HCT116 (cell line): ENCODE measurements around the gene FRMD4B.

Experiments
- POLR2A ChIP-seq: IDR thresholded peaks from 2 replicates; pipeline ENCODE4 v1.7.0; 2011; ENCODE audit warnings: borderline replicate concordance; ENCODE audit not compliant: insufficient read depth, insufficient read length; ENCODE audit errors: extremely low read depth
- POLR2AphosphoS5 ChIP-seq: IDR thresholded peaks from 2 replicates; pipeline ENCODE4 v1.6.1; 2011; ENCODE audit warnings: mild to moderate bottlenecking, low read depth, low read length, moderate library complexity
- RAD21 ChIP-seq: IDR thresholded peaks from 2 replicates; pipeline ENCODE4 v1.6.1; 2012; ENCODE audit warnings: low read depth, mild to moderate bottlenecking
- SIN3A ChIP-seq: IDR thresholded peaks from 2 replicates; pipeline ENCODE4 v1.6.1; 2012; ENCODE audit warnings: low read depth
- TCF7L2 ChIP-seq: IDR thresholded peaks from 2 replicates; pipeline ENCODE4 v1.7.0; 2011; ENCODE audit warnings: borderline replicate concordance, inconsistent platforms; ENCODE audit not compliant: insufficient read depth, insufficient read length; ENCODE audit errors: extremely low read depth
- TF ChIP-seq, protein P1 (sequence below), 3 experiments: fragments of 200-600 bp in 1 of 3; sonication (generic) in 1 of 3; IDR thresholded peaks in 2 of 3; conservative IDR thresholded peaks in 1 of 3; 2 replicates each; pipeline ENCODE4 v1.5.1; 2012 to 2017; ENCODE audit warnings: low read depth in 2 of 3, low read length in 2 of 3, antibody characterized with exemption in 1 of 3, borderline replicate concordance in 1 of 3, control low read depth in 1 of 3, mild to moderate bottlenecking in 1 of 3, mixed read lengths in 1 of 3, mixed run types in 1 of 3, moderate library complexity in 1 of 3; ENCODE audit not compliant: insufficient read depth in 1 of 3
- TF ChIP-seq, protein P2 (sequence below): IDR thresholded peaks from 2 replicates; pipeline ENCODE4 v1.6.1; 2011; ENCODE audit warnings: mild to moderate bottlenecking, low read length, moderate library complexity; ENCODE audit not compliant: insufficient replicate concordance; ENCODE audit errors: extremely low read depth

DNA sequence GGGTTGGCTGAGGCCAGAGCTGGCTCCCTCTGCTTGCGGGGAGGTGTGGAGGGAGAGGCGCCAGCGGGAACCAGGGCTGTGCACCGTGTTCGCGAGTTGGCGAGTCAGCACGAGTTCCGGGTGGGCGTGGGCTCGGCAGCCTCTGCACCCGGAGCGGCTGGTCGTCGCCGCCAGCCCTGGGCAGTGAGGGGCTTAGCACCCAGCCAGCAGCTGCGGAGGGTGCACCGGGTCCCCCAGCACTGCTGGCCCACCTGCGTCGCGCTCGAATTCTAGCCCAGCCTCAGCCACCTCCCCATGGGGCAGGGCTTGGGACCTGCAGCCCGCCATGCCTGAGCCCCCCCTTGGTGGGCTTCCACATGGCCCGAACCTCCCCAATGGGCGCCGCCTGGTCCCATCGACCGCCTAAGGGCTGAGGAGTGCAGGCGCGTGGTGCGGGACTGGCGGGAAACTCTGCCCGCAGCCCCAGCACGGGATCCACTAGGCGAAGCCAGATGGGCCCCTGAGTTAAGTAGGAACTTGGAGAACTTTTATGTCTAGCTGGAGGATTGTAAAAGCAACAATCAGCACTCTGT lies 125.6 kb downstream of the FRMD4B start:
- TF ChIP-seq RAD21 (no peak), TCF7L2 (no peak), POLR2AphosphoS5 (no peak), SIN3A (no peak), POLR2A (no peak)
- TF ChIP-seq, protein P1, sequence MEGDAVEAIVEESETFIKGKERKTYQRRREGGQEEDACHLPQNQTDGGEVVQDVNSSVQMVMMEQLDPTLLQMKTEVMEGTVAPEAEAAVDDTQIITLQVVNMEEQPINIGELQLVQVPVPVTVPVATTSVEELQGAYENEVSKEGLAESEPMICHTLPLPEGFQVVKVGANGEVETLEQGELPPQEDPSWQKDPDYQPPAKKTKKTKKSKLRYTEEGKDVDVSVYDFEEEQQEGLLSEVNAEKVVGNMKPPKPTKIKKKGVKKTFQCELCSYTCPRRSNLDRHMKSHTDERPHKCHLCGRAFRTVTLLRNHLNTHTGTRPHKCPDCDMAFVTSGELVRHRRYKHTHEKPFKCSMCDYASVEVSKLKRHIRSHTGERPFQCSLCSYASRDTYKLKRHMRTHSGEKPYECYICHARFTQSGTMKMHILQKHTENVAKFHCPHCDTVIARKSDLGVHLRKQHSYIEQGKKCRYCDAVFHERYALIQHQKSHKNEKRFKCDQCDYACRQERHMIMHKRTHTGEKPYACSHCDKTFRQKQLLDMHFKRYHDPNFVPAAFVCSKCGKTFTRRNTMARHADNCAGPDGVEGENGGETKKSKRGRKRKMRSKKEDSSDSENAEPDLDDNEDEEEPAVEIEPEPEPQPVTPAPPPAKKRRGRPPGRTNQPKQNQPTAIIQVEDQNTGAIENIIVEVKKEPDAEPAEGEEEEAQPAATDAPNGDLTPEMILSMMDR (IDR thresholded peaks at IDR 0.05 in 2 of 3, conservative IDR thresholded peaks at IDR 0.05 in 1 of 3; ENCODE audit: borderline replicate concordance in 1 of 3, insufficient read depth in 1 of 3, low read depth in 2 of 3, low read length in 2 of 3): no peak
- TF ChIP-seq, protein P2, sequence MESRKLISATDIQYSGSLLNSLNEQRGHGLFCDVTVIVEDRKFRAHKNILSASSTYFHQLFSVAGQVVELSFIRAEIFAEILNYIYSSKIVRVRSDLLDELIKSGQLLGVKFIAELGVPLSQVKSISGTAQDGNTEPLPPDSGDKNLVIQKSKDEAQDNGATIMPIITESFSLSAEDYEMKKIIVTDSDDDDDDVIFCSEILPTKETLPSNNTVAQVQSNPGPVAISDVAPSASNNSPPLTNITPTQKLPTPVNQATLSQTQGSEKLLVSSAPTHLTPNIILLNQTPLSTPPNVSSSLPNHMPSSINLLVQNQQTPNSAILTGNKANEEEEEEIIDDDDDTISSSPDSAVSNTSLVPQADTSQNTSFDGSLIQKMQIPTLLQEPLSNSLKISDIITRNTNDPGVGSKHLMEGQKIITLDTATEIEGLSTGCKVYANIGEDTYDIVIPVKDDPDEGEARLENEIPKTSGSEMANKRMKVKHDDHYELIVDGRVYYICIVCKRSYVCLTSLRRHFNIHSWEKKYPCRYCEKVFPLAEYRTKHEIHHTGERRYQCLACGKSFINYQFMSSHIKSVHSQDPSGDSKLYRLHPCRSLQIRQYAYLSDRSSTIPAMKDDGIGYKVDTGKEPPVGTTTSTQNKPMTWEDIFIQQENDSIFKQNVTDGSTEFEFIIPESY: no peak
